OCI-LY1 (cell line): ENCODE measurements around the gene ST6GALNAC3.

Source experiments
- EZH2 ChIP-seq: fragments of 200-600 bp; sonication (generic), shearing (Covaris generic); IDR thresholded peaks from 2 replicates; pipeline ENCODE4 v1.8.0; 2017; ENCODE audit warnings: borderline replicate concordance, mixed run types, mild to moderate bottlenecking, antibody characterized with exemption, low read length, moderate library complexity, mixed read lengths
- TF ChIP-seq, protein P1 (sequence below): fragments of 200-600 bp; sonication (generic), shearing (Covaris generic); IDR thresholded peaks from 2 replicates; pipeline ENCODE4 v1.5.1; 2017; ENCODE audit warnings: mild to moderate bottlenecking, antibody characterized with exemption, low read length, moderate library complexity, mixed read lengths

DNA sequence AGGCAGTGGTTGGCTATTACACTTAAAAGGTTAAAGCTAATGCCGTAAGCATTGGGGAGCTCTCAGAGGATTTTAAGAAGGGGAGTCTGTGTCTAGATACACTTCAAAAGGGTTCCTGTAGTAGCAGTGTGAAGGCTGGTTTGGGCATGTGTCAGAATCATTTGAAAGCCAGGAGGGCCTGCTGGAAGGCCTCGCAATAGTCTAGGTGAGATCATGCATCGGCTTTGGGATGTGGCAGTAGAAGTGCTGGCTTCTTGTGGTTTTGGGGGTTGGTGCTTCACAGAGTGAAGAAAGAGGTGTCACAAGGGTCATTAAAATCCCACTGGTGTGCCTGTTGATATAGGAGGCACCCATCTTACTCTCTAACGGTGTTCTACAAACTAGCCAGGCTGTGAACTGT is 85.7 kb downstream of the ST6GALNAC3 start:
- TF ChIP-seq, protein P1, sequence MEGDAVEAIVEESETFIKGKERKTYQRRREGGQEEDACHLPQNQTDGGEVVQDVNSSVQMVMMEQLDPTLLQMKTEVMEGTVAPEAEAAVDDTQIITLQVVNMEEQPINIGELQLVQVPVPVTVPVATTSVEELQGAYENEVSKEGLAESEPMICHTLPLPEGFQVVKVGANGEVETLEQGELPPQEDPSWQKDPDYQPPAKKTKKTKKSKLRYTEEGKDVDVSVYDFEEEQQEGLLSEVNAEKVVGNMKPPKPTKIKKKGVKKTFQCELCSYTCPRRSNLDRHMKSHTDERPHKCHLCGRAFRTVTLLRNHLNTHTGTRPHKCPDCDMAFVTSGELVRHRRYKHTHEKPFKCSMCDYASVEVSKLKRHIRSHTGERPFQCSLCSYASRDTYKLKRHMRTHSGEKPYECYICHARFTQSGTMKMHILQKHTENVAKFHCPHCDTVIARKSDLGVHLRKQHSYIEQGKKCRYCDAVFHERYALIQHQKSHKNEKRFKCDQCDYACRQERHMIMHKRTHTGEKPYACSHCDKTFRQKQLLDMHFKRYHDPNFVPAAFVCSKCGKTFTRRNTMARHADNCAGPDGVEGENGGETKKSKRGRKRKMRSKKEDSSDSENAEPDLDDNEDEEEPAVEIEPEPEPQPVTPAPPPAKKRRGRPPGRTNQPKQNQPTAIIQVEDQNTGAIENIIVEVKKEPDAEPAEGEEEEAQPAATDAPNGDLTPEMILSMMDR = no peak
- TF ChIP-seq EZH2 = no peak
